IPS-18a (cell line): Measurements from ENCODE around the gene AFMID.

Source experiments
- H3K27ac ChIP-seq: one replicate; pipeline ENCODE4 v1.5.1; 2013; ENCODE audit warnings: low read length
- H3K27me3 ChIP-seq: one replicate; pipeline ENCODE4 v1.6.1; 2013; ENCODE audit warnings: mild to moderate bottlenecking, low read length; ENCODE audit not compliant: control insufficient read depth, insufficient read depth
- H3K36me3 ChIP-seq: one replicate; pipeline ENCODE4 v1.6.1; 2013; ENCODE audit warnings: low read depth, low read length; ENCODE audit not compliant: control insufficient read depth
- H3K4me1 ChIP-seq: one replicate; pipeline ENCODE4 v1.6.1; 2013; ENCODE audit warnings: low read depth, low read length; ENCODE audit not compliant: control insufficient read depth
- H3K4me3 ChIP-seq: one replicate; pipeline ENCODE4 v1.5.1; 2013; ENCODE audit warnings: low read length
- H3K9ac ChIP-seq: one replicate; pipeline ENCODE4 v1.6.1; 2013; ENCODE audit warnings: mild to moderate bottlenecking, low read length, moderate library complexity
- H3K9me3 ChIP-seq: one replicate; pipeline ENCODE4 v1.6.1; 2013; ENCODE audit warnings: low read depth, low read length; ENCODE audit not compliant: control insufficient read depth

Gene AFMID

DNA sequence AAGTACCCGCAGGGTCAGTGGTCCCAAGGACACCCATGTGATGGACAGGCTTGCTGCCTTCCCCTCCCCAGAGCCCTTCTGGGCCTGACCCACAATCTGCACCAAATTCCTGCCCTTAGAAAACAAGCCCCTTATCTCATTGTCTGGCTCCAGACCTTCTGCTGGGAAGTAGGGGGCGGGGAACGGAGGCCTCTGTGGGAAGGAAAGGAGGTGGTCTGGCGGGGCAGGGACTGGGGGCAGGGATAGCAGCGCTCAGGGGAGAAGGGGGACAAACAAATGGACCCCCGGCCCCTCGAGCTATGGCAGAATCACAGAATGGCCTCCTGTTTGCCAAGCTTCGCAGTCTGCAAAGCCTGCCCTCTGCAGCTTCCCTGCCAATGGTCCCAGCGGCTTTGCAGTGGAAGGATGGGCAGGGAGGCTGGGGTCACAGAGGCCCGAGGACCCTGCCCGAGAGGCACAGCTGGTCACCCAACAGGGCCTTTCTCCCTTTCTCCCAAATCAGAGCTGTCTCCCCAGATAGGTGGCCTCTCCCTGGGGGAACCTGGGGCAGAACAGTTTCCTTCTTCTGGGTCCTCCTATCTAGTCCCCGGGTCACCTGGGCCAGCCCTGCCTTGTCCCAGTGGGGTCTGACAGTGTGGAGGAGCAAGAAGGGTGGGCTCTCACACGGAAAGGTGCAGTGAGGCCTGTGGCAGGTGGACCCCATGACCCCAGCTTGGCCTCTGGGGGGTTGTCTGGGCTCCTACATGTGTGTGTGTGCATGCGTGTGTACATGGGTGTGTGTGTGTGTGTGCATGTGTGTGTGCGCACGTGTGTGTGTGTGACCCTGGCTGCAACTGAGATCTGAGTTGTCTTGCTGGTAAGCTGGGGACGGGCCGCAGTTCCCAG lies 69.8 kb downstream of the AFMID start:
- Histone ChIP-seq H3K27me3 (no peaks in the 10 kb centered on the region), H3K9ac (no peak overlapping the region), H3K4me3 (no peak overlapping the region), H3K36me3 (no peaks in the 10 kb centered on the region), H3K9me3 (no peaks in the 10 kb centered on the region), H3K27ac (no peak overlapping the region), H3K4me1 (peaks cover 12% of the 10 kb centered on the region)
